Keratinocyte (primary cell): ENCODE data around the gene JAK3. TPM values are rescaled to one million over a fixed set of nuclear protein-coding genes. Genes with fewer than 3 reads are reported as not detected.

Experiments
- DNase-seq: peaks from one replicate; pipeline ENCODE4 v3.0.0-alpha.2; 2011; ENCODE audit warnings: low read depth, missing footprints, low spot score
- FAIRE-seq: peaks from 2 replicates; lab custom pipeline; 2011; peaks lifted over from hg19 to GRCh38; lab: Jason Lieb, UNC
- H2AFZ ChIP-seq: 2 replicates; pipeline ENCODE4 v1.6.0; 2012; ENCODE audit warnings: low read length, control low read depth, inconsistent platforms; ENCODE audit not compliant: control insufficient read depth
- H3K27ac ChIP-seq: 2 replicates; pipeline ENCODE4 v1.5.1; 2011; ENCODE audit warnings: low read length; ENCODE audit not compliant: control insufficient read depth, insufficient read depth
- H3K27me3 ChIP-seq: 3 replicates; pipeline ENCODE4 v1.6.0; 2011; ENCODE audit warnings: low read length; ENCODE audit not compliant: control insufficient read depth, insufficient read depth; ENCODE audit errors: extremely low read depth
- H3K36me3 ChIP-seq, 2 experiments: 2 replicates in 1 of 2; 3 replicates in 1 of 2; pipeline ENCODE4 v1.5.1; 2011; ENCODE audit warnings: low read length in 2 of 2, mild to moderate bottlenecking in 1 of 2; ENCODE audit not compliant: control insufficient read depth in 2 of 2, insufficient read depth in 2 of 2; ENCODE audit errors: extremely low read depth in 1 of 2
- H3K4me1 ChIP-seq: 3 replicates; pipeline ENCODE4 v1.5.1; 2011; ENCODE audit warnings: low read length; ENCODE audit not compliant: control insufficient read depth, insufficient read depth; ENCODE audit errors: extremely low read depth
- H3K4me2 ChIP-seq: 3 replicates; pipeline ENCODE4 v1.6.0; 2011; ENCODE audit warnings: low read depth, low read length; ENCODE audit not compliant: control insufficient read depth, insufficient read depth; ENCODE audit errors: extremely low read depth
- H3K4me3 ChIP-seq, 3 experiments: fragments of 200-600 bp in 1 of 3; sonication (generic) in 1 of 3; 2 replicates in 2 of 3; 3 replicates in 1 of 3; pipeline ENCODE4 v1.5.1; 2011 to 2016; ENCODE audit warnings: low read length in 3 of 3, mild to moderate bottlenecking in 3 of 3, control low read depth in 2 of 3, inconsistent platforms in 1 of 3, low read depth in 1 of 3, mixed read lengths in 1 of 3, mixed run types in 1 of 3, moderate library complexity in 1 of 3; ENCODE audit not compliant: control insufficient read depth in 2 of 3, insufficient read depth in 2 of 3; ENCODE audit errors: extremely low read depth in 1 of 3
- H3K79me2 ChIP-seq: 2 replicates; pipeline ENCODE4 v1.6.0; 2012; ENCODE audit warnings: low read length; ENCODE audit not compliant: control insufficient read depth, insufficient read depth
- H3K9ac ChIP-seq: 3 replicates; pipeline ENCODE4 v1.6.0; 2011; ENCODE audit warnings: low read length; ENCODE audit not compliant: control insufficient read depth, insufficient read depth; ENCODE audit errors: extremely low read depth
- H3K9me1 ChIP-seq: 3 replicates; pipeline ENCODE4 v1.6.0; 2011; ENCODE audit warnings: low read length; ENCODE audit not compliant: control insufficient read depth, insufficient read depth; ENCODE audit errors: extremely low read depth
- H3K9me3 ChIP-seq: 2 replicates; pipeline ENCODE4 v1.5.1; 2012; ENCODE audit warnings: low read depth, low read length; ENCODE audit not compliant: control insufficient read depth
- H4K20me1 ChIP-seq: 3 replicates; pipeline ENCODE4 v1.6.0; 2011; ENCODE audit warnings: low read length; ENCODE audit not compliant: control insufficient read depth, insufficient read depth; ENCODE audit errors: extremely low read depth
- CTCF ChIP-seq, 3 experiments: IDR thresholded peaks in 1 of 3; conservative IDR thresholded peaks in 1 of 3; optimal IDR thresholded peaks in 1 of 3; 2 replicates in 2 of 3; 3 replicates in 1 of 3; pipeline versions ENCODE3 to v1.5.1; 2011; ENCODE audit warnings: low read length in 3 of 3, mild to moderate bottlenecking in 3 of 3, moderate library complexity in 2 of 3, control low read depth in 1 of 3, inconsistent platforms in 1 of 3; ENCODE audit not compliant: insufficient read depth in 2 of 3; ENCODE audit errors: extremely low read depth in 1 of 3
- EZH2 ChIP-seq: IDR thresholded peaks from one replicate; pipeline ENCODE4 v1.6.1; 2012; ENCODE audit warnings: inconsistent platforms, mild to moderate bottlenecking, low read length, moderate library complexity
- dilution Hi-C: fragments of 300-500 bp; cut with MboI; formaldehyde crosslinking; loops from one replicate; pipeline ENCODE4 v1.7.0; 2020; ENCODE audit warnings: low sequenced_read_pairs; ENCODE audit not compliant: extremely low pct_ligation_motif_present
- polyA plus RNA-seq, 5 experiments: library from polyadenylated mRNA; depleted of rRNA in 3 of 5; stranded (reverse) in 3 of 5; stranded (forward) in 1 of 5; unstranded in 1 of 5; fragments of >200 nt; gene quantifications; 1 replicate in 1 of 5; 2 replicates in 3 of 5; 3 replicates in 1 of 5; pipeline versions ENCODE4 v1.2.1 to v1.2.3, GENCODE V29; 2011 to 2012; ENCODE audit warnings: missing spikeins in 2 of 5, low read depth in 1 of 5, low replicate concordance in 1 of 5

The JAK3 gene
- polyA plus RNA-seq, 1 donor (not counting 4 experiments of a cell fraction or from before 2014, with no cell fraction given): 0.37 TPM

GRCh38 chr19:17834350-17835181 lies 13.2 kb downstream of the JAK3 start:
- Histone ChIP-seq H3K27ac (no peak overlapping the region), H3K9ac (no peak overlapping the region), H3K36me3 (no peaks in the 10 kb centered on the region), H2AFZ (no peak overlapping the region), H3K9me1 (no peaks in the 10 kb centered on the region), H3K9me3 (no peaks in the 10 kb centered on the region), H4K20me1 (no peaks in the 10 kb centered on the region), H3K4me3 (no peak overlapping the region), H3K79me2 (no peaks in the 10 kb centered on the region), H3K4me1 (peaks cover 7% of the 10 kb centered on the region), H3K4me2 (no peak overlapping the region), H3K27me3 (peaks cover 5% of the 10 kb centered on the region)
- DNase-seq: no peak
- TF ChIP-seq EZH2: no peak
- TF ChIP-seq CTCF (optimal IDR thresholded peaks at IDR 0.05 in 1 of 3, IDR thresholded peaks at IDR 0.05 in 1 of 3, conservative IDR thresholded peaks at IDR 0.05 in 1 of 3; ENCODE audit: extremely low read depth in 1 of 3, insufficient read depth in 2 of 3, low read length in 3 of 3): no peak
- FAIRE-seq: no peak
- dilution Hi-C loops: no loop called here

- Histone ChIP-seq H3K36me3 (no peaks in the 10 kb centered on the region), H3K4me1 (peaks cover 7% of the 10 kb centered on the region), H4K20me1 (no peaks in the 10 kb centered on the region), H3K4me3 (no peak overlapping the region), H3K79me2 (no peaks in the 10 kb centered on the region), H3K27me3 (peaks cover 5% of the 10 kb centered on the region), H3K9me3 (no peaks in the 10 kb centered on the region), H3K27ac (no peak overlapping the region), H3K9me1 (no peaks in the 10 kb centered on the region), H3K9ac (no peak overlapping the region), H2AFZ (no peak overlapping the region), H3K4me2 (no peak overlapping the region)
- no peak for FAIRE-seq
- no peak for DNase-seq
- TF ChIP-seq CTCF (optimal IDR thresholded peaks at IDR 0.05 in 1 of 3, IDR thresholded peaks at IDR 0.05 in 1 of 3, conservative IDR thresholded peaks at IDR 0.05 in 1 of 3; ENCODE audit: extremely low read depth in 1 of 3, insufficient read depth in 2 of 3, low read length in 3 of 3): no peak
- TF ChIP-seq EZH2: no peak
- dilution Hi-C loops: no loop called here
Observed at GRCh38 chr19:17832443-17833208, 15.2 kb downstream of the JAK3 start.
